GM10266 (cell line): Measurements from ENCODE around the gene CADM3.

Experiments used
- DNase-seq: peaks from one replicate; pipeline ENCODE4 v3.0.0; 2012; ENCODE audit errors: extremely low spot score
- TF ChIP-seq, protein P1 (sequence below): IDR thresholded peaks from 2 replicates; pipeline ENCODE4 v1.5.1; 2012; ENCODE audit warnings: mild to moderate bottlenecking, low read depth; ENCODE audit not compliant: control insufficient read depth, insufficient read depth; ENCODE audit errors: missing control alignments

The CADM3 gene

DNA sequence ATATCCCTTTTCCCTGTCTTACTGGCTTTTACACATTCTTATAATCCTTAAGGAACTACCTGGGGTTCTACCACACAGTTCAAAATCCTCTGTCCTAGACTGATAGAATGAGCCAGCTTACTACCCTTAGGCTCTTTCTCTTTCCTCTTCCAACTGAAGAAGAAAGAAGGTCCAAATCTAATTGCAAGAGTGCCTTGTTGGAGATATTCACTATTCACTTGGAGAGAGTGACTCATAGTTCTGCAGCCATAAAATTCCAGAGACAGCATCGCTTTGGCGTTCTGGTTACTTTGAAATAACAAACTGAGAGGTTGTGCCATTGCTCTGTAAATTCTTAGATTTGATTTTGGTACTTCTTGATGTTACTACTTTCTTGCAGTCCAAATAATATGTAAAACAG lies 4.2 kb downstream of the CADM3 start:
- DNase-seq = no peak
- TF ChIP-seq, protein P1, sequence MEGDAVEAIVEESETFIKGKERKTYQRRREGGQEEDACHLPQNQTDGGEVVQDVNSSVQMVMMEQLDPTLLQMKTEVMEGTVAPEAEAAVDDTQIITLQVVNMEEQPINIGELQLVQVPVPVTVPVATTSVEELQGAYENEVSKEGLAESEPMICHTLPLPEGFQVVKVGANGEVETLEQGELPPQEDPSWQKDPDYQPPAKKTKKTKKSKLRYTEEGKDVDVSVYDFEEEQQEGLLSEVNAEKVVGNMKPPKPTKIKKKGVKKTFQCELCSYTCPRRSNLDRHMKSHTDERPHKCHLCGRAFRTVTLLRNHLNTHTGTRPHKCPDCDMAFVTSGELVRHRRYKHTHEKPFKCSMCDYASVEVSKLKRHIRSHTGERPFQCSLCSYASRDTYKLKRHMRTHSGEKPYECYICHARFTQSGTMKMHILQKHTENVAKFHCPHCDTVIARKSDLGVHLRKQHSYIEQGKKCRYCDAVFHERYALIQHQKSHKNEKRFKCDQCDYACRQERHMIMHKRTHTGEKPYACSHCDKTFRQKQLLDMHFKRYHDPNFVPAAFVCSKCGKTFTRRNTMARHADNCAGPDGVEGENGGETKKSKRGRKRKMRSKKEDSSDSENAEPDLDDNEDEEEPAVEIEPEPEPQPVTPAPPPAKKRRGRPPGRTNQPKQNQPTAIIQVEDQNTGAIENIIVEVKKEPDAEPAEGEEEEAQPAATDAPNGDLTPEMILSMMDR = no peak

DNA sequence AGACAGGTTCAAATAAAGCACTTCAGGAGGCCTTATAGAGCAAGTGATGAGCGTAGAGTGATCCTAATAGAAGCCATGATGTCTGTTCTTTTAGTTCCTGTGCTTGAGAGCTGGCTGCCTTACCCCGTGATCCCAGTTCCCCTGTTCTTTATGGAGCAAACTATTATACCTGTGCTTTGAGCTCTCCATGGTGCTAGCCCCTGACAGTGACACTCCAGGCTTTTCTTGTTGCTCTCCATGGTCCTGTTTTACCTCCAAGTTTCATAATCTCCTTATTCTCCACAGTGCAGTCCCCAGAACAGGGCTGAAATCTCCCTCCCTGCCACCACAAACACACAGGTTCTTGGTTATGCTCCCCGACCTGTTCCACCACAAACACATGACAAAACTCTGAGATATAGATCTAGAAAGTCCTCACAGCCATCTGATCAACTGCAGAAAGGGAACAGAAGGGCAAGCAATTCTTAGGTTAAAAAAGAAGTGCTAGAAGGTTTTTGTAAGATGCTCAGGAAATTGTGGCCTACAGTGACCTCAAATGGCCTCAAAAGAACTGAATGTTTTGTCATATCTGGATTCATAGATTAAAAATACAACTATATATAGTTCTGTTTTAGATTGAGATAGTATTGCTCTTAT lies 6.0 kb downstream of the CADM3 start:
- TF ChIP-seq, protein P1 = no peak
- DNase-seq = peak; percentile 65

DNA sequence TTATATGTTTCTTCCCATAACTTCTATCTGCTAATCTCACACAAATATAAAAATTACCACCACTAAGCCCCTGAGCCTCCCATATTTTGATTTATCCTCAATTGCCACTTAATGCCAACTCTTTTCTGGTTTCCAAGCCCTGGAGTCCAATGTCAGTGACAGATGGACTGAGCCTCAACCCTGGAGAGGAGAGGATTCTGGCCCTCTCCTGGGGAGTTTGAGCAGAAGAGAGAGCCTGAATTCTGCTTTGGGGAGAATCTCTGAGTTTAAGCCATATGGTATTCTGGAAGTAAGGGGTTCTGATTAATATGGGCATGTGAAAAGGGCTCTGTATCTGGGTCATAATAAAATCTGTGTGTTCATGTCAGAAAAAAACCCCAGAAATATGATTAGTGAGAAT lies 8.5 kb downstream of the CADM3 start:
- no peak for DNase-seq
- TF ChIP-seq, protein P1 = no peak

DNA sequence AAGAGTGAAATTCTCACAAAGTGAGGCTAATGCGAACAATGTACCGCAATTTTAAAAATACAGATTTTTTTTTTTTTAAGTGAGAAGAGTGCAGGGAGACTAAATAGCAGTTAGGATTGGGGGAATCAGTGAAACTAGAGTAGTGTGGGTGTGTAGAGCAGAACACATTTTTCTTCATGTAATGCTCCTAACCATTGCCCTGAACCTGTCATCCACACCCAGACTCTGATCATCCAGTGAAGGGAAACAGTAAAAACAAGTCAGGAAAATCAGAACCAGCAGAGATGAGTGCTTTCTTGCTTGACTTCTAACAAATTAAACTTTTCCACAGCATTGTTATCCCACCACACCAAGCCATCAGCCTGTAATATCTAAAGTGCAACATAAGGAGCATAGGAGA lies 9.1 kb downstream of the CADM3 start:
- TF ChIP-seq, protein P1 = no peak

DNA sequence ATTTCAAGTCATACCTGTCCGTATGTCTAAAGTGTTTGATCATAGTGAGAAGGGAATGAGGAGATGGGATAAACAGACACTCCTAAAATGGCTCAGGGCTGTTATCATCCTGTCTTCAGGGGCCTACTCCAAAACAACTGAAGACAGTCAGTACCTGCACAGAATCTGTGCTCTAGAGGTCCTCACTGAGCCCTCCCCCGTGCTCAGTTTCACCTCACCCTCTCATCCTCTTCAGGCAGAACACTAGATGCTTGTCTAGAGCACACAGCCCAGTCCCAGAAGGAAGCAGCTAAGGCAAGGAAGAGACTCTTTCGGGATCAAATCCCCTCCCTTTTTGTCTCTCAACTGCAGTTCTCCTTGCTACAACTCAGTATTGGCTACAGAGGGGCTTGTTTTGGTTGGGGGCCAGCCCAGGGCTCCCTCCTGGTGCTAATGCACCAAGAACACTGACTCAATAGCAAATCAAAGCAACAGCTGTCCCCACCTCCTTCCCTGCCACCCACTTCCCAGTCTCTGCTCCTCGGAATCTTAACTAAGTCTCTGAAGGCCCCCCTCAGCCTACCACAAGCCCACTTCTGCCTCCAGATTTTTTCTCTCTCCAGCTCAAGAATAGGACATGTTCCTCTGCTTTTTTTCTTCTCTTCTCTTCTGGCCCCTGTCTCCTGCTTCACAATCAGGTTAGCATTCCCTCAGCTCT lies 10.1 kb downstream of the CADM3 start:
- DNase-seq = no peak
- TF ChIP-seq, protein P1 = no peak

More for the DNA sequence above, 9.1 kb downstream of the CADM3 start:
- DNase-seq = no peak

DNA sequence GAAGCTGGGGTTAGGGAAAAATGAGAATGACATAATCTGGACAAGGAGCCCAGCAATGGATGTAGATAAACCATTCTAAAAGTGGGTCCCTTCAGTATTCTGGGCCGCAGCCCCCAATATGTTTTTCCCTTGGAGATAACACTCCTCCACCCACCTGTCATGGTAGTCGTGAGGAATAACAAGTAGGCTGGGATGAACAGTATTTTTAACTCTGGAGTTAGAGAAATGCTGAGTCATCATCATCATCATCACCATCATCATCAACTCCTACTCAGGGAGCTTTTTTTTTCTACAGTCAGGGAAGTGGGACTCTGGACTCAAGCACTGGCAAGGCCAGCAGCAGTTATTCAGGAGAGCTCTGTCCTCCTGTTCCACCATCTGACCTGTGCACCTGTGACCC lies 12.8 kb downstream of the CADM3 start:
- TF ChIP-seq, protein P1 = no peak
- no peak for DNase-seq

DNA sequence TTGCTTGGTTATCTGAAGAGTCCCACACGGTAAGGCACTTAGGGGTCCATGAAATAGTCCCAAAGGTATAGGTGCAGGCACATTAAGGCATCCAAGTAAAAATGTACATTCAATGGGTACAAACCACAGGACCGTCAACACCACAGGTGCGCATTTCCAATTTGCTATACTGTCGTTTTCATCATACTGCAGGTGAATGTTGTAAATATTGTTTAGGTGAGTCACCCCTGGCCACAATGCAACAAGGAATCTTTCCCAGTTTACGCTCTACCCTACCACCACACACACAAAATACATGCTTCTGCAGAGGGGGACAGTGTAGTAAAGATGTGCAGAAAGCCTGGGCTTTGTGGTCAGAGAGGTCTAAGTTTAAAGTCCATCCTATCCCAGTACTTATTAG lies 13.7 kb downstream of the CADM3 start:
- no peak for DNase-seq
- TF ChIP-seq, protein P1 = no peak
